Neuronal stem cell (in vitro differentiated cells): ENCODE data around the gene TRAPPC2.
A peak's percentile ranks its signal among the peaks of the same experiment; 100 is the strongest.

ENCODE experiments used
- DNase-seq: peaks from one replicate; pipeline ENCODE4 v3.0.0-alpha.2; 2013; ENCODE audit warnings: low spot score
- H2AFZ ChIP-seq: one replicate; pipeline ENCODE4 v1.6.1; 2013; ENCODE audit warnings: mild to moderate bottlenecking, low read length, inconsistent platforms
- H2AK5ac ChIP-seq: 2 replicates; pipeline ENCODE4 v1.6.1; 2013; ENCODE audit warnings: low read depth, mild to moderate bottlenecking, inconsistent platforms, low read length, moderate library complexity, mixed read lengths
- H2BK120ac ChIP-seq: 2 replicates; pipeline ENCODE4 v1.6.1; 2013; ENCODE audit warnings: low read depth, mild to moderate bottlenecking, inconsistent platforms, low read length, moderate library complexity, mixed read lengths
- H2BK12ac ChIP-seq: one replicate; pipeline ENCODE4 v1.6.1; 2013; ENCODE audit warnings: low read length, inconsistent platforms
- H2BK15ac ChIP-seq: 2 replicates; pipeline ENCODE4 v1.6.1; 2013; ENCODE audit warnings: mild to moderate bottlenecking, low read length, inconsistent platforms, mixed read lengths
- H2BK5ac ChIP-seq: one replicate; pipeline ENCODE4 v1.6.1; 2013; ENCODE audit warnings: inconsistent platforms, mild to moderate bottlenecking, low read length, moderate library complexity
- H3K14ac ChIP-seq: one replicate; pipeline ENCODE4 v1.6.1; 2013; ENCODE audit warnings: low read length, inconsistent platforms
- H3K18ac ChIP-seq: 2 replicates; pipeline ENCODE4 v1.6.1; 2013; ENCODE audit warnings: low read length, inconsistent platforms
- H3K23ac ChIP-seq: 2 replicates; pipeline ENCODE4 v1.6.1; 2013; ENCODE audit warnings: low read depth, mild to moderate bottlenecking, mixed read lengths, low read length, inconsistent platforms; ENCODE audit not compliant: poor library complexity
- H3K27ac ChIP-seq: replicated peaks from 3 replicates; pipeline ENCODE4 v1.5.1; 2013; ENCODE audit warnings: low read length, inconsistent platforms
- H3K27me3 ChIP-seq, 3 experiments: 2 replicates each; pipeline ENCODE4 v1.6.1; 2013; ENCODE audit warnings: low read length in 3 of 3, mild to moderate bottlenecking in 2 of 3, inconsistent platforms in 1 of 3, low read depth in 1 of 3, mixed read lengths in 1 of 3, moderate library complexity in 1 of 3; ENCODE audit not compliant: control insufficient read depth in 3 of 3, insufficient read depth in 3 of 3
- H3K36me3 ChIP-seq, 2 donors: replicated peaks in 1 of 2; 2 replicates each; pipeline ENCODE4 v1.6.1; 2013; ENCODE audit warnings: low read length in 2 of 2; ENCODE audit not compliant: control insufficient read depth in 2 of 2, insufficient read depth in 2 of 2
- H3K4ac ChIP-seq: 2 replicates; pipeline ENCODE4 v1.6.1; 2013; ENCODE audit warnings: inconsistent platforms, mild to moderate bottlenecking, low read length, moderate library complexity
- H3K4me1 ChIP-seq, 2 donors: 1 replicate in 1 of 2; 2 replicates in 1 of 2; pipeline ENCODE4 v1.6.1; 2013; ENCODE audit warnings: low read length in 2 of 2, low read depth in 1 of 2; ENCODE audit not compliant: control insufficient read depth in 2 of 2, insufficient read depth in 1 of 2
- H3K4me2 ChIP-seq: one replicate; pipeline ENCODE4 v1.6.1; 2013; ENCODE audit warnings: mild to moderate bottlenecking, low read length, inconsistent platforms; ENCODE audit not compliant: insufficient read depth, poor library complexity, severe bottlenecking
- H3K4me3 ChIP-seq, 2 donors: 2 replicates each; pipeline ENCODE4 v1.5.1; 2013; ENCODE audit warnings: low read length in 2 of 2, mild to moderate bottlenecking in 2 of 2, inconsistent platforms in 1 of 2, moderate library complexity in 1 of 2
- H3K79me1 ChIP-seq: one replicate; pipeline ENCODE4 v1.6.1; 2013; ENCODE audit warnings: low read depth, mild to moderate bottlenecking, inconsistent platforms, low read length, moderate library complexity
- H3K9ac ChIP-seq: one replicate; pipeline ENCODE4 v1.6.1; 2013; ENCODE audit warnings: mild to moderate bottlenecking, low read depth, low read length, inconsistent platforms; ENCODE audit not compliant: poor library complexity
- H3K9me3 ChIP-seq, 2 donors: replicated peaks in 1 of 2; 2 replicates each; pipeline versions ENCODE3 to v1.6.1; 2013; ENCODE audit warnings: low read length in 2 of 2, mild to moderate bottlenecking in 2 of 2, inconsistent platforms in 1 of 2, low read depth in 1 of 2, mixed read lengths in 1 of 2, moderate library complexity in 1 of 2; ENCODE audit not compliant: control insufficient read depth in 2 of 2, insufficient read depth in 1 of 2
- H4K8ac ChIP-seq: one replicate; pipeline ENCODE4 v1.6.1; 2013; ENCODE audit warnings: low read depth, mild to moderate bottlenecking, inconsistent platforms, low read length, moderate library complexity
- H4K91ac ChIP-seq: one replicate; pipeline ENCODE4 v1.6.1; 2013; ENCODE audit warnings: low read length, low read depth, mild to moderate bottlenecking, inconsistent platforms; ENCODE audit not compliant: poor library complexity
- WGBS, 2 donors: extraction: QIAGEN DNeasy Blood & Tissue Kit; methylation state at CpG; one replicate each; pipeline ENCODE4 v1.1.7; 2013; ENCODE audit warnings: missing lambda C conversion rate in 2 of 2, mixed read lengths in 1 of 2; ENCODE audit not compliant: insufficient read length in 2 of 2, insufficient replicate concordance in 1 of 2; ENCODE audit errors: extremely low coverage in 2 of 2; 5-methylcytosine and 5-hydroxymethylcytosine counted together

TRAPPC2 gene

GRCh38 chrX:13764765-13765164 is 30.3 kb upstream of the TRAPPC2 start:
- H3K4ac ChIP-seq: no peak overlapping the region
- H3K23ac ChIP-seq: no peak overlapping the region
- no peak overlapping the region for H4K8ac ChIP-seq
- H3K36me3 ChIP-seq: peaks cover 4 to 90% of the 10 kb centered on the region in 2 donors
- H2AFZ ChIP-seq: no peak overlapping the region
- H2AK5ac ChIP-seq: no peak overlapping the region
- no peak overlapping the region for H4K91ac ChIP-seq
- no peak overlapping the region for H3K18ac ChIP-seq
- no peak overlapping the region for H2BK12ac ChIP-seq
- no peak overlapping the region for H3K4me2 ChIP-seq
- DNase-seq: peak; percentile 23
- peaks cover 0 to 3% (median 0%) of the 10 kb centered on the region in 3 experiments for H3K27me3 ChIP-seq
- WGBS, 2 donors: no CpG with 5 or more reads among the region's 6 CpGs
- H3K14ac ChIP-seq: no peak overlapping the region
- H2BK5ac ChIP-seq: no peak overlapping the region
- no peak overlapping the region for H3K4me3 ChIP-seq
- H3K9me3 ChIP-seq: no peaks in the 10 kb centered on the region
- H2BK15ac ChIP-seq: no peak overlapping the region
- H3K27ac ChIP-seq: peak overlapping the region; percentile 69
- peaks cover 3% of the 10 kb centered on the region for H3K79me1 ChIP-seq
- no peak overlapping the region for H3K9ac ChIP-seq
- H3K4me1 ChIP-seq: peaks cover 2 to 6% of the 10 kb centered on the region in 2 donors
- H2BK120ac ChIP-seq: no peak overlapping the region

- no peak overlapping the region for H4K91ac ChIP-seq
- no peak overlapping the region for H3K14ac ChIP-seq
- no peak overlapping the region for H3K4ac ChIP-seq
- no peak overlapping the region for H2BK15ac ChIP-seq
- no peak overlapping the region for H3K4me3 ChIP-seq
- peaks cover 4 to 90% of the 10 kb centered on the region in 2 donors for H3K36me3 ChIP-seq
- no peak overlapping the region for H4K8ac ChIP-seq
- H3K9me3 ChIP-seq: no peaks in the 10 kb centered on the region
- no peak overlapping the region for H2AK5ac ChIP-seq
- H2BK12ac ChIP-seq: no peak overlapping the region
- H3K27ac ChIP-seq: peak overlapping the region; percentile 69
- WGBS, 2 donors: no CpG with 5 or more reads among the region's 7 CpGs
- no peak overlapping the region for H2BK120ac ChIP-seq
- H3K18ac ChIP-seq: no peak overlapping the region
- no peak overlapping the region for H2BK5ac ChIP-seq
- no peak overlapping the region for H3K23ac ChIP-seq
- no peak overlapping the region for H2AFZ ChIP-seq
- peaks cover 2 to 6% of the 10 kb centered on the region in 2 donors for H3K4me1 ChIP-seq
- peaks cover 0 to 3% (median 0%) of the 10 kb centered on the region in 3 experiments for H3K27me3 ChIP-seq
- H3K4me2 ChIP-seq: no peak overlapping the region
- no peak for DNase-seq
- no peak overlapping the region for H3K9ac ChIP-seq
- H3K79me1 ChIP-seq: peaks cover 3% of the 10 kb centered on the region
Observed at GRCh38 chrX:13764281-13764680, 29.9 kb upstream of the TRAPPC2 start.

- no peak overlapping the region for H3K9ac ChIP-seq
- H3K14ac ChIP-seq: no peak overlapping the region
- H3K36me3 ChIP-seq: peaks cover 4 to 89% of the 10 kb centered on the region in 2 donors
- no peak overlapping the region for H4K91ac ChIP-seq
- peaks cover 0 to 3% (median 0%) of the 10 kb centered on the region in 3 experiments for H3K27me3 ChIP-seq
- peaks cover 3% of the 10 kb centered on the region for H3K79me1 ChIP-seq
- H3K4me2 ChIP-seq: no peak overlapping the region
- no peak overlapping the region for H2AK5ac ChIP-seq
- DNase-seq: no peak
- no peak overlapping the region for H3K23ac ChIP-seq
- no peak overlapping the region for H3K18ac ChIP-seq
- H3K4me3 ChIP-seq: no peak overlapping the region
- no peak overlapping the region for H2BK12ac ChIP-seq
- no peak overlapping the region for H2AFZ ChIP-seq
- no peak overlapping the region for H2BK120ac ChIP-seq
- H3K4me1 ChIP-seq: peaks cover 2 to 6% of the 10 kb centered on the region in 2 donors
- no CpG with 5 or more reads among the region's 8 CpGs for WGBS, 2 donors
- no peak overlapping the region for H2BK15ac ChIP-seq
- H3K9me3 ChIP-seq: no peaks in the 10 kb centered on the region
- no peak overlapping the region for H3K27ac ChIP-seq
- no peak overlapping the region for H3K4ac ChIP-seq
- H4K8ac ChIP-seq: no peak overlapping the region
- no peak overlapping the region for H2BK5ac ChIP-seq
Observed at GRCh38 chrX:13763489-13763888, 29.1 kb upstream of the TRAPPC2 start.

GRCh38 chrX:13761606-13762414 is 27.4 kb upstream of the TRAPPC2 start:
- WGBS, 2 donors: no CpG with 5 or more reads among the region's 7 CpGs
- H2BK15ac ChIP-seq: no peak overlapping the region

More at GRCh38 chrX:13761606-13762414, 27.4 kb upstream of the TRAPPC2 start:
- Histone ChIP-seq H4K8ac (no peak overlapping the region), H3K14ac (no peak overlapping the region), H3K27ac (no peak overlapping the region), H3K9ac (no peak overlapping the region), H3K79me1 (peaks cover 3% of the 10 kb centered on the region), H3K27me3 (peaks cover 0 to 3% (median 0%) of the 10 kb centered on the region in 3 experiments), H3K4ac (no peak overlapping the region), H4K91ac (no peak overlapping the region), H2BK120ac (no peak overlapping the region), H2BK12ac (no peak overlapping the region), H2AK5ac (no peak overlapping the region), H2BK5ac (no peak overlapping the region), H3K4me2 (no peak overlapping the region), H3K36me3 (peaks cover 7 to 89% of the 10 kb centered on the region in 2 donors), H3K4me1 (peaks cover 2 to 6% of the 10 kb centered on the region in 2 donors), H3K23ac (no peak overlapping the region), H3K9me3 (no peaks in the 10 kb centered on the region), H2AFZ (no peak overlapping the region), H3K18ac (no peak overlapping the region), H3K4me3 (no peak overlapping the region)
- no peak for DNase-seq
